GM23338 (cell line): ENCODE data around the gene NABP1. TPM values are rescaled to one million over a fixed set of nuclear protein-coding genes. Genes with fewer than 3 reads are reported as not detected.
A peak's percentile ranks its signal among the peaks of the same experiment; 100 is the strongest.

Experiments used
- ATAC-seq: fragments of 200-7000 bp; cut with Tn5 transposase; 3 replicates; pipeline ENCODE4 v1.9.1; 2020
- DNase-seq: peaks from one replicate; pipeline ENCODE4 v3.0.0-alpha.2; 2015; ENCODE audit warnings: low spot score
- H2AFZ ChIP-seq: fragments of 200-600 bp; sonication (generic); 2 replicates; pipeline ENCODE4 v1.8.0; 2016; ENCODE audit warnings: antibody characterized with exemption, mild to moderate bottlenecking, moderate library complexity
- H3F3A ChIP-seq: fragments of 200-600 bp; sonication (generic); replicated peaks from 2 replicates; pipeline ENCODE4 v1.8.0; 2017; ENCODE audit warnings: antibody characterized with exemption, mixed run types, low read depth
- H3K27ac ChIP-seq: fragments of 200-600 bp; sonication (generic); 2 replicates; pipeline ENCODE4 v1.6.1; 2016; ENCODE audit warnings: low read depth
- H3K27me3 ChIP-seq: fragments of 200-600 bp; sonication (generic); 2 replicates; pipeline ENCODE4 v1.8.0; 2016; ENCODE audit warnings: mild to moderate bottlenecking, mixed run types, moderate library complexity; ENCODE audit not compliant: insufficient read depth
- H3K36me3 ChIP-seq: fragments of 200-600 bp; sonication (generic); 2 replicates; pipeline ENCODE4 v1.8.0; 2016; ENCODE audit warnings: mild to moderate bottlenecking; ENCODE audit not compliant: insufficient read depth
- H3K4me1 ChIP-seq: fragments of 200-600 bp; sonication (generic); 2 replicates; pipeline ENCODE4 v1.8.0; 2016; ENCODE audit warnings: mild to moderate bottlenecking, moderate library complexity; ENCODE audit not compliant: insufficient read depth
- H3K4me2 ChIP-seq: fragments of 200-600 bp; sonication (generic); 2 replicates; pipeline ENCODE4 v1.7.1; 2017; ENCODE audit warnings: mixed run types
- H3K4me3 ChIP-seq: fragments of 200-600 bp; sonication (generic); 2 replicates; pipeline ENCODE4 v1.6.1; 2016; ENCODE audit warnings: mixed run types
- H3K79me2 ChIP-seq: fragments of 200-600 bp; sonication (generic); replicated peaks from 2 replicates; pipeline ENCODE4 v1.8.0; 2017; ENCODE audit warnings: mild to moderate bottlenecking; ENCODE audit not compliant: insufficient read depth
- H3K9me2 ChIP-seq: fragments of 200-600 bp; sonication (generic); 2 replicates; pipeline ENCODE4 v1.8.0; 2017; ENCODE audit not compliant: insufficient read depth
- H4K20me1 ChIP-seq: fragments of 200-600 bp; sonication (generic); replicated peaks from 2 replicates; pipeline ENCODE4 v1.8.0; 2017; ENCODE audit warnings: mild to moderate bottlenecking; ENCODE audit not compliant: insufficient read depth
- H3K27ac Mint-ChIP-seq: 2 replicates; pipeline ENCODE4 v1.8.0; 2020; ENCODE audit warnings: inconsistent platforms, mild to moderate bottlenecking, moderate library complexity, mixed read lengths
- H3K27me3 Mint-ChIP-seq: 3 replicates; pipeline ENCODE4 v1.8.0; 2022; ENCODE audit warnings: low read depth, mild to moderate bottlenecking, moderate library complexity, mixed read lengths, inconsistent platforms; ENCODE audit not compliant: insufficient read depth, poor library complexity
- H3K36me3 Mint-ChIP-seq: 3 replicates; pipeline ENCODE4 v1.8.0; 2021; ENCODE audit warnings: low read depth, mild to moderate bottlenecking, inconsistent platforms, moderate library complexity, mixed read lengths
- H3K4me1 Mint-ChIP-seq: 3 replicates; pipeline ENCODE4 v1.8.0; 2020; ENCODE audit warnings: mild to moderate bottlenecking, inconsistent platforms, mixed read lengths
- H3K4me3 Mint-ChIP-seq: 3 replicates; pipeline ENCODE4 v1.8.0; 2021; ENCODE audit warnings: moderate library complexity, mild to moderate bottlenecking, inconsistent platforms, mixed read lengths
- H3K9me3 Mint-ChIP-seq: 3 replicates; pipeline ENCODE4 v1.8.0; 2020; ENCODE audit warnings: moderate library complexity, mild to moderate bottlenecking, inconsistent platforms, mixed read lengths
- EZH2phosphoT487 ChIP-seq: fragments of 200-600 bp; sonication (generic); IDR thresholded peaks from one replicate; pipeline ENCODE4 v1.8.1; 2018; ENCODE audit warnings: antibody characterized with exemption; ENCODE audit not compliant: unreplicated experiment
- JUNB ChIP-seq: IDR thresholded peaks from one replicate; pipeline ENCODE4 v1.6.1; 2016; ENCODE audit warnings: antibody characterized with exemption; ENCODE audit not compliant: unreplicated experiment
- polyA plus RNA-seq: library from polyadenylated mRNA; unstranded; fragments of >200 nt; fragmentation: Nextera tagmentation; extraction: Ambion mirVana; gene quantifications from 2 replicates; pipeline ENCODE4 v1.2.1, GENCODE V29; 2016
- small RNA-seq: library from RNA; depleted of rRNA; stranded (forward); fragments of <200 nt; gene quantifications from one replicate; pipeline ENCODE3, GENCODE V24; 2014; ENCODE audit warnings: low replicate concordance
- total RNA-seq: library from RNA; depleted of rRNA; stranded (reverse); fragments of >200 nt; shearing (Covaris generic); gene quantifications from 2 replicates; pipeline ENCODE4 v1.2.3, GENCODE V29; 2014; rRNA removed
- TF ChIP-seq, protein P1 (sequence below), 2 experiments: fragments of 200-600 bp in 1 of 2; sonication (generic) in 1 of 2; conservative IDR thresholded peaks; 2 replicates each; pipeline versions ENCODE4 v1.5.1 to v1.6.1; 2016 to 2017; ENCODE audit warnings: antibody characterized with exemption in 2 of 2, low read depth in 2 of 2, mild to moderate bottlenecking in 2 of 2, moderate library complexity in 1 of 2
- TF ChIP-seq, protein P2 (sequence below): fragments of 250-450 bp; sonication (Bioruptor Pico); IDR thresholded peaks from 2 replicates; pipeline ENCODE4 v1.5.0; 2020; ENCODE audit warnings: mild to moderate bottlenecking, moderate library complexity

NABP1 gene
- total and polyA plus RNA-seq, 2 experiments from 2014 or later: 5.2 to 5.6 TPM

GRCh38 chr2:191730263-191730662 lies 52.3 kb downstream of the NABP1 start:
- Histone ChIP-seq H3K9me2 (0 out of 2 replicates have a peak, but pooled peaks cover 6% of the 10 kb centered on the region), H3F3A (no peaks in the 10 kb centered on the region), H3K36me3 (no peaks in the 10 kb centered on the region), H2AFZ (peak overlapping the region; percentile 15; the same call in 1 of the 2 replicates), H3K79me2 (no peaks in the 10 kb centered on the region), H3K4me3 (no peak overlapping the region), H3K4me2 (no peak overlapping the region), H4K20me1 (no peaks in the 10 kb centered on the region), H3K27me3 (no peaks in the 10 kb centered on the region), H3K4me1 (peaks cover 19% of the 10 kb centered on the region; the same call in 1 of the 2 replicates), H3K27ac (no peak overlapping the region)
- ATAC-seq (no peak), DNase-seq (no peak)
- no peak overlapping the region for H3K4me3 Mint-ChIP-seq
- no peak overlapping the region for H3K27ac Mint-ChIP-seq
- no peaks in the 10 kb centered on the region for H3K36me3 Mint-ChIP-seq
- peaks cover 3% of the 10 kb centered on the region; the same call in 2 of the 3 replicates for H3K4me1 Mint-ChIP-seq
- H3K27me3 Mint-ChIP-seq: no peaks in the 10 kb centered on the region
- no peak for TF ChIP-seq EZH2phosphoT487
- TF ChIP-seq, protein P1, sequence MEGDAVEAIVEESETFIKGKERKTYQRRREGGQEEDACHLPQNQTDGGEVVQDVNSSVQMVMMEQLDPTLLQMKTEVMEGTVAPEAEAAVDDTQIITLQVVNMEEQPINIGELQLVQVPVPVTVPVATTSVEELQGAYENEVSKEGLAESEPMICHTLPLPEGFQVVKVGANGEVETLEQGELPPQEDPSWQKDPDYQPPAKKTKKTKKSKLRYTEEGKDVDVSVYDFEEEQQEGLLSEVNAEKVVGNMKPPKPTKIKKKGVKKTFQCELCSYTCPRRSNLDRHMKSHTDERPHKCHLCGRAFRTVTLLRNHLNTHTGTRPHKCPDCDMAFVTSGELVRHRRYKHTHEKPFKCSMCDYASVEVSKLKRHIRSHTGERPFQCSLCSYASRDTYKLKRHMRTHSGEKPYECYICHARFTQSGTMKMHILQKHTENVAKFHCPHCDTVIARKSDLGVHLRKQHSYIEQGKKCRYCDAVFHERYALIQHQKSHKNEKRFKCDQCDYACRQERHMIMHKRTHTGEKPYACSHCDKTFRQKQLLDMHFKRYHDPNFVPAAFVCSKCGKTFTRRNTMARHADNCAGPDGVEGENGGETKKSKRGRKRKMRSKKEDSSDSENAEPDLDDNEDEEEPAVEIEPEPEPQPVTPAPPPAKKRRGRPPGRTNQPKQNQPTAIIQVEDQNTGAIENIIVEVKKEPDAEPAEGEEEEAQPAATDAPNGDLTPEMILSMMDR (conservative IDR thresholded peaks at IDR 0.05; ENCODE audit: low read depth in 2 of 2): no peak
- TF ChIP-seq, protein P2, sequence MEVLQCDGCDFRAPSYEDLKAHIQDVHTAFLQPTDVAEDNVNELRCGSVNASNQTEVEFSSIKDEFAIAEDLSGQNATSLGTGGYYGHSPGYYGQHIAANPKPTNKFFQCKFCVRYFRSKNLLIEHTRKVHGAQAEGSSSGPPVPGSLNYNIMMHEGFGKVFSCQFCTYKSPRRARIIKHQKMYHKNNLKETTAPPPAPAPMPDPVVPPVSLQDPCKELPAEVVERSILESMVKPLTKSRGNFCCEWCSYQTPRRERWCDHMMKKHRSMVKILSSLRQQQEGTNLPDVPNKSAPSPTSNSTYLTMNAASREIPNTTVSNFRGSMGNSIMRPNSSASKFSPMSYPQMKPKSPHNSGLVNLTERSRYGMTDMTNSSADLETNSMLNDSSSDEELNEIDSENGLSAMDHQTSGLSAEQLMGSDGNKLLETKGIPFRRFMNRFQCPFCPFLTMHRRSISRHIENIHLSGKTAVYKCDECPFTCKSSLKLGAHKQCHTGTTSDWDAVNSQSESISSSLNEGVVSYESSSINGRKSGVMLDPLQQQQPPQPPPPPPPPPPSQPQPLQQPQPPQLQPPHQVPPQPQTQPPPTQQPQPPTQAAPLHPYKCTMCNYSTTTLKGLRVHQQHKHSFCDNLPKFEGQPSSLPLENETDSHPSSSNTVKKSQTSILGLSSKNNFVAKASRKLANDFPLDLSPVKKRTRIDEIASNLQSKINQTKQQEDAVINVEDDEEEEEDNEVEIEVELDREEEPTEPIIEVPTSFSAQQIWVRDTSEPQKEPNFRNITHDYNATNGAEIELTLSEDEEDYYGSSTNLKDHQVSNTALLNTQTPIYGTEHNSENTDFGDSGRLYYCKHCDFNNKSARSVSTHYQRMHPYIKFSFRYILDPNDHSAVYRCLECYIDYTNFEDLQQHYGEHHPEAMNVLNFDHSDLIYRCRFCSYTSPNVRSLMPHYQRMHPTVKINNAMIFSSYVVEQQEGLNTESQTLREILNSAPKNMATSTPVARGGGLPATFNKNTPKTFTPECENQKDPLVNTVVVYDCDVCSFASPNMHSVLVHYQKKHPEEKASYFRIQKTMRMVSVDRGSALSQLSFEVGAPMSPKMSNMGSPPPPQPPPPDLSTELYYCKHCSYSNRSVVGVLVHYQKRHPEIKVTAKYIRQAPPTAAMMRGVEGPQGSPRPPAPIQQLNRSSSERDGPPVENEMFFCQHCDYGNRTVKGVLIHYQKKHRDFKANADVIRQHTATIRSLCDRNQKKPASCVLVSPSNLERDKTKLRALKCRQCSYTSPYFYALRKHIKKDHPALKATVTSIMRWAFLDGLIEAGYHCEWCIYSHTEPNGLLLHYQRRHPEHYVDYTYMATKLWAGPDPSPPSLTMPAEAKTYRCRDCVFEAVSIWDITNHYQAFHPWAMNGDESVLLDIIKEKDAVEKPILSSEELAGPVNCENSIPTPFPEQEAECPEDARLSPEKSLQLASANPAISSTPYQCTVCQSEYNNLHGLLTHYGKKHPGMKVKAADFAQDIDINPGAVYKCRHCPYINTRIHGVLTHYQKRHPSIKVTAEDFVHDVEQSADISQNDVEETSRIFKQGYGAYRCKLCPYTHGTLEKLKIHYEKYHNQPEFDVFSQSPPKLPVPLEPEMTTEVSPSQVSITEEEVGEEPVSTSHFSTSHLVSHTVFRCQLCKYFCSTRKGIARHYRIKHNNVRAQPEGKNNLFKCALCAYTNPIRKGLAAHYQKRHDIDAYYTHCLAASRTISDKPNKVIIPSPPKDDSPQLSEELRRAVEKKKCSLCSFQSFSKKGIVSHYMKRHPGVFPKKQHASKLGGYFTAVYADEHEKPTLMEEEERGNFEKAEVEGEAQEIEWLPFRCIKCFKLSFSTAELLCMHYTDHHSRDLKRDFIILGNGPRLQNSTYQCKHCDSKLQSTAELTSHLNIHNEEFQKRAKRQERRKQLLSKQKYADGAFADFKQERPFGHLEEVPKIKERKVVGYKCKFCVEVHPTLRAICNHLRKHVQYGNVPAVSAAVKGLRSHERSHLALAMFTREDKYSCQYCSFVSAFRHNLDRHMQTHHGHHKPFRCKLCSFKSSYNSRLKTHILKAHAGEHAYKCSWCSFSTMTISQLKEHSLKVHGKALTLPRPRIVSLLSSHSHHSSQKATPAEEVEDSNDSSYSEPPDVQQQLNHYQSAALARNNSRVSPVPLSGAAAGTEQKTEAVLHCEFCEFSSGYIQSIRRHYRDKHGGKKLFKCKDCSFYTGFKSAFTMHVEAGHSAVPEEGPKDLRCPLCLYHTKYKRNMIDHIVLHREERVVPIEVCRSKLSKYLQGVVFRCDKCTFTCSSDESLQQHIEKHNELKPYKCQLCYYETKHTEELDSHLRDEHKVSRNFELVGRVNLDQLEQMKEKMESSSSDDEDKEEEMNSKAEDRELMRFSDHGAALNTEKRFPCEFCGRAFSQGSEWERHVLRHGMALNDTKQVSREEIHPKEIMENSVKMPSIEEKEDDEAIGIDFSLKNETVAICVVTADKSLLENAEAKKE: no peak
- no peak for TF ChIP-seq JUNB
- H3K9me3 Mint-ChIP-seq: no peaks in the 10 kb centered on the region

Small RNA genes within 50 kb of the gene (small RNA-seq; reads per million reads assigned to genes)
- not detected for gene RF02271

Other genes starting within 250 kb of the NABP1 start
- 0.07 TPM in 1 of 2 replicates, not detected in the other for gene CAVIN2, start 169.0 kb downstream of the NABP1 start, total RNA-seq
- gene CAVIN2, start 169.0 kb downstream of the NABP1 start, polyA plus RNA-seq: 0.15 TPM in 1 of 2 replicates, not detected in the other